Right ventricle myocardium inferior (tissue), 1 donor: ENCODE results near the gene SCN11A. TPM values are rescaled to one million over a fixed set of nuclear protein-coding genes. Genes with fewer than 3 reads are reported as not detected.
A peak's percentile ranks its signal among the peaks of the same experiment; 100 is the strongest.

Source experiments
- ATAC-seq: fragments of 200-7000 bp; cut with Tn5 transposase; one replicate; pipeline ENCODE4 v1.9.1; 2020; ENCODE audit warnings: mild to moderate bottlenecking, moderate library complexity
- DNase-seq: peaks from one replicate; pipeline ENCODE4 v3.0.0; 2021; ENCODE audit errors: missing footprints
- intact Hi-C: fragments of 100-400 bp; cut with DNase I; formaldehyde crosslinking; loops from one replicate; pipeline ENCODE4 v1.11.0; 2022
- long read RNA-seq: library from polyadenylated mRNA; unstranded; transcript quantifications from one replicate; pipeline ENCODE4 v2.0.0, GENCODE V29; 2021
- total RNA-seq: library from RNA; stranded (reverse); fragmentation: NEBNext Ultra II Directional; extraction: Animal tissue kit (Norgen Biotek cat#: 25700); gene quantifications from one replicate; pipeline ENCODE4 v1.2.1, GENCODE V29; 2021
- donor health status: DM: no; HTN: yes; CAD: no; lungs with severe emphysema.

Gene SCN11A
- 0.08 TPM for total RNA-seq
- long read RNA-seq = 0 reads

GRCh38 chr3:39051649-39052561, at the start of gene SCN11A, which contains the start of gene WDR48:
Gene SCN11A (minus strand): TSS chr3:39051944. CDS start chr3:38950362, 101,582 bp downstream.
Gene WDR48 (plus strand): TSS chr3:39052016. CDS start chr3:39052026, 10 bp downstream.
- intact Hi-C loops = no loop called here
- peak; percentile 98 for ATAC-seq

GRCh38 chr3:39101022-39101689, 49.4 kb upstream of the SCN11A start:
- ATAC-seq (no peak), DNase-seq (no peak)
- intact Hi-C loops = no loop called here

More at GRCh38 chr3:39051649-39052561, at the start of gene SCN11A, which contains the start of gene WDR48:
- DNase-seq = peak; percentile 98

- DNase-seq = no peak
- no peak for ATAC-seq
- intact Hi-C loops = no loop called here
These were observed 48.7 kb upstream of the SCN11A start for GRCh38 chr3:39100500-39100886.

GRCh38 chr3:39099738-39100499, 48.2 kb upstream of the SCN11A start:
- ATAC-seq (no peak), DNase-seq (no peak)
- intact Hi-C loops = no loop called here

GRCh38 chr3:39099242-39099641, 47.5 kb upstream of the SCN11A start:
- ATAC-seq = no peak

GRCh38 chr3:39098473-39099000, 46.8 kb upstream of the SCN11A start:
- ATAC-seq = no peak
- no peak for DNase-seq
- intact Hi-C loops = no loop called here

More at GRCh38 chr3:39099242-39099641, 47.5 kb upstream of the SCN11A start:
- DNase-seq = no peak
- intact Hi-C loops = no loop called here

GRCh38 chr3:39097716-39098472, 46.1 kb upstream of the SCN11A start:
- DNase-seq = no peak
- ATAC-seq = no peak
- intact Hi-C loops = no loop called here

- no peak for DNase-seq
- ATAC-seq = peak; percentile 67
- intact Hi-C loops = no loop called here
These were observed 45.0 kb upstream of the SCN11A start for GRCh38 chr3:39096775-39097174.

GRCh38 chr3:39095778-39096177, 44.0 kb upstream of the SCN11A start:
- intact Hi-C loops = no loop called here
- DNase-seq (no peak), ATAC-seq (no peak)

GRCh38 chr3:39094851-39095677, 43.3 kb upstream of the SCN11A start:
- DNase-seq (no peak), ATAC-seq (no peak)
- intact Hi-C loops = no loop called here

GRCh38 chr3:39090922-39091321, 39.2 kb upstream of the SCN11A start:
- ATAC-seq (no peak), DNase-seq (no peak)
- intact Hi-C loops = no loop called here

- intact Hi-C loops = no loop called here
- no peak for ATAC-seq
These were observed 37.1 kb upstream of the SCN11A start for GRCh38 chr3:39088889-39089288.

GRCh38 chr3:39088456-39088855, 36.7 kb upstream of the SCN11A start:
- ATAC-seq (no peak), DNase-seq (no peak)
- intact Hi-C loops = no loop called here

More at GRCh38 chr3:39088889-39089288, 37.1 kb upstream of the SCN11A start:
- no peak for DNase-seq

GRCh38 chr3:39086144-39086543, 34.4 kb upstream of the SCN11A start:
- intact Hi-C loops = no loop called here
- no peak for ATAC-seq
- DNase-seq = no peak

GRCh38 chr3:39082666-39083313, 31.0 kb upstream of the SCN11A start:
- DNase-seq (no peak), ATAC-seq (no peak)
- intact Hi-C loops = no loop called here

- DNase-seq (no peak), ATAC-seq (no peak)
- intact Hi-C loops = no loop called here
These were observed 28.3 kb upstream of the SCN11A start for GRCh38 chr3:39080026-39080425.

- intact Hi-C loops = no loop called here
- no peak for ATAC-seq
- DNase-seq = no peak
These were observed 27.8 kb upstream of the SCN11A start for GRCh38 chr3:39079530-39079929.
